ENCODE measurements around the gene PTN.

DNA sequence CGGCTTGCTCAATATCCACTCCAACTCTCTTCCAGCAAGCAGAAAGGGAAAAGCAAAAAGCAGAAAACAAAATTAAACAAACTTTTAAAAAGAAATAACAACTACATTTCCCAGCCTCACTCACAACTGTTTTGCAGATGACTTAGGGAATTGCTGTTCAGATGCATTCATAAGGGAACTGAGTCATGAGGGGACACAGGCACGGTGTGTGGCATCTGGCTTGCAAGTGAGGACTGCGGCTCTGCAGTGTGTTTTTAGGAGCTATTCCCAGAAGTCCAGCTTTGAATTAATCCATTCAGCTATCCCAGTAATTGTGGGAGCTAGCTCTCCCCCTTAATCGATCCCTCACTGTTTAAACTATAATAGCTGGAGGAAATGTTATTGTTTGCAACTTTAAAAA is 30.3 kb downstream of the PTN start:
- TF ChIP-seq, protein P1, sequence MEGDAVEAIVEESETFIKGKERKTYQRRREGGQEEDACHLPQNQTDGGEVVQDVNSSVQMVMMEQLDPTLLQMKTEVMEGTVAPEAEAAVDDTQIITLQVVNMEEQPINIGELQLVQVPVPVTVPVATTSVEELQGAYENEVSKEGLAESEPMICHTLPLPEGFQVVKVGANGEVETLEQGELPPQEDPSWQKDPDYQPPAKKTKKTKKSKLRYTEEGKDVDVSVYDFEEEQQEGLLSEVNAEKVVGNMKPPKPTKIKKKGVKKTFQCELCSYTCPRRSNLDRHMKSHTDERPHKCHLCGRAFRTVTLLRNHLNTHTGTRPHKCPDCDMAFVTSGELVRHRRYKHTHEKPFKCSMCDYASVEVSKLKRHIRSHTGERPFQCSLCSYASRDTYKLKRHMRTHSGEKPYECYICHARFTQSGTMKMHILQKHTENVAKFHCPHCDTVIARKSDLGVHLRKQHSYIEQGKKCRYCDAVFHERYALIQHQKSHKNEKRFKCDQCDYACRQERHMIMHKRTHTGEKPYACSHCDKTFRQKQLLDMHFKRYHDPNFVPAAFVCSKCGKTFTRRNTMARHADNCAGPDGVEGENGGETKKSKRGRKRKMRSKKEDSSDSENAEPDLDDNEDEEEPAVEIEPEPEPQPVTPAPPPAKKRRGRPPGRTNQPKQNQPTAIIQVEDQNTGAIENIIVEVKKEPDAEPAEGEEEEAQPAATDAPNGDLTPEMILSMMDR (IDR thresholded peaks at IDR 0.05; ENCODE audit: low read depth, low read length, poor library complexity, severe bottlenecking) = no peak
- no peak for TF ChIP-seq EZH2phosphoT487 (IDR thresholded peaks at IDR 0.05; ENCODE audit: borderline replicate concordance, low read length)
